IPS-20b (cell line): ENCODE results near the gene HPCAL1.
A peak's percentile ranks its signal among the peaks of the same experiment; 100 is the strongest.

Source experiments
- H3K27ac ChIP-seq: one replicate; pipeline ENCODE4 v1.5.1; 2013; ENCODE audit warnings: low read length
- H3K27me3 ChIP-seq: 2 replicates; pipeline ENCODE4 v1.6.1; 2013; ENCODE audit warnings: mild to moderate bottlenecking, low read length, inconsistent platforms; ENCODE audit not compliant: insufficient read depth
- H3K36me3 ChIP-seq: 2 replicates; pipeline ENCODE4 v1.6.1; 2013; ENCODE audit warnings: low read depth, mild to moderate bottlenecking, inconsistent platforms, low read length, moderate library complexity; ENCODE audit not compliant: insufficient read depth
- H3K4me1 ChIP-seq: 2 replicates; pipeline ENCODE4 v1.6.1; 2013; ENCODE audit warnings: mild to moderate bottlenecking, control low read depth, inconsistent platforms, low read length, moderate library complexity; ENCODE audit not compliant: insufficient read depth
- H3K4me3 ChIP-seq: 2 replicates; pipeline ENCODE4 v1.5.1; 2013; ENCODE audit warnings: mild to moderate bottlenecking, low read length, inconsistent platforms
- H3K9ac ChIP-seq: 2 replicates; pipeline ENCODE4 v1.6.1; 2013; ENCODE audit warnings: low read depth, mild to moderate bottlenecking, inconsistent platforms, low read length, moderate library complexity
- H3K9me3 ChIP-seq: 2 replicates; pipeline ENCODE4 v1.6.1; 2013; ENCODE audit warnings: mild to moderate bottlenecking, low read depth, low read length, inconsistent platforms; ENCODE audit not compliant: insufficient read depth

Gene HPCAL1

GRCh38 chr2:10329880-10330699, 27.4 kb downstream of the HPCAL1 start:
- H3K4me1 ChIP-seq, result peaks cover 41% of the 10 kb centered on the region
- H3K9me3 ChIP-seq, result 0 out of 2 replicates have a peak, but pooled peaks cover 3% of the 10 kb centered on the region
- no peaks in the 10 kb centered on the region for H3K27me3 ChIP-seq
- H3K9ac ChIP-seq, result peak overlapping the region; percentile 16; the same call in 1 of the 2 replicates
- H3K27ac ChIP-seq, result no peak overlapping the region
- H3K4me3 ChIP-seq, result no peak overlapping the region
- H3K36me3 ChIP-seq, result no peaks in the 10 kb centered on the region

GRCh38 chr2:10330700-10331026, 28.0 kb downstream of the HPCAL1 start:
- Histone ChIP-seq H3K27ac (no peak overlapping the region), H3K4me3 (no peak overlapping the region), H3K4me1 (peaks cover 41% of the 10 kb centered on the region), H3K36me3 (no peaks in the 10 kb centered on the region), H3K9ac (no peak overlapping the region), H3K27me3 (no peaks in the 10 kb centered on the region), H3K9me3 (0 out of 2 replicates have a peak, but pooled peaks cover 7% of the 10 kb centered on the region)

GRCh38 chr2:10331027-10331701, 28.5 kb downstream of the HPCAL1 start:
- H3K9ac ChIP-seq, result no peak overlapping the region
- peaks cover 41% of the 10 kb centered on the region for H3K4me1 ChIP-seq
- 0 out of 2 replicates have a peak, but pooled peaks cover 7% of the 10 kb centered on the region for H3K9me3 ChIP-seq
- no peak overlapping the region for H3K27ac ChIP-seq
- H3K27me3 ChIP-seq, result no peaks in the 10 kb centered on the region
- no peaks in the 10 kb centered on the region for H3K36me3 ChIP-seq
- no peak overlapping the region for H3K4me3 ChIP-seq

- Histone ChIP-seq H3K36me3 (no peaks in the 10 kb centered on the region), H3K9me3 (0 out of 2 replicates have a peak, but pooled peaks cover 7% of the 10 kb centered on the region), H3K9ac (no peak overlapping the region), H3K27ac (no peak overlapping the region), H3K27me3 (no peaks in the 10 kb centered on the region), H3K4me1 (peaks cover 37% of the 10 kb centered on the region), H3K4me3 (no peak overlapping the region)
Observed at GRCh38 chr2:10331702-10332401, 29.1 kb downstream of the HPCAL1 start.

DNA sequence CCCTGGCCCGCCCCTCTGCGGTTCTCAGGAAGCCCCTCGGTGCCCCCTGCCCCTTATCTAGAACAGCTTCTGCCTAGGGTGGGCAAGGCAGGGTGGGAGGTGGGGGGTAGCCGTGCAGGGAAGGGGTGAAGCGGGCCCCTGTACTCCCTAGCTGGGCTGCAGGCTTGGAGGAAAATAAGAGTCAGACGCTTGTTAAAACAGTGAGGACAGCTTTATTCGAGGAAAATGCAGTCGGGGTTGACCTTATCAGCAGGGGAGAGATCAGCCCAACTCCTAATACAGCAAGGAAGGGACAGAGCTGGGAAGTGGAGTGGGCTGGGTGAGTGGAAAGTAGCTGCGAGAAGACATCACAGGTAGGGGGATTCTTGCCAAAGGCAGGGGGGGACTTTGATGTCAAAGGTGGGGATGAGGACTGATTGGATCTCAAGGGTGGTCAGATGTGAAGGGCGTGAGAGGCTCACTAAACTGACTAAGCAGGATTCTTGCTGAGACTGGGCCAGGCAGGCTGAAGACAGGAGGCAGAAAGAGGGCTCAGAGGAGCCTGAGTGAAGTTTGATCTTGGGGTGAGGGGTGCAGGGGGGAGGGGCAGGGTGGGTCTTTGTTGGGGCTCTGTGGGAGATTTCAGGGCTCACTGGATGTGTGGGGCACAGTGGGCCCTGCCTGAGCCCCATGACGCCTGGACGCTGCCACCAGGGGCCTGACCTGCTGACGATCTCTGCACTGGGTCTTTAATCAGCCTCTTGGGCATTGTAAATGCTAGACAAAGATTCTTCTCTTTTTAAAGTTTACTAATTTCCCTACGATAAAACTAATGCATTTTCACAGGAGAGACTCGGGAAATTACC, 29.9 kb downstream of the HPCAL1 start:
- Histone ChIP-seq H3K27ac (no peak overlapping the region), H3K9me3 (0 out of 2 replicates have a peak, but pooled peaks cover 7% of the 10 kb centered on the region), H3K4me3 (no peak overlapping the region), H3K9ac (peak overlapping the region; percentile 47; the same call in 1 of the 2 replicates), H3K36me3 (no peaks in the 10 kb centered on the region), H3K4me1 (peaks cover 30% of the 10 kb centered on the region), H3K27me3 (no peaks in the 10 kb centered on the region)

GRCh38 chr2:10333247-10333613, 30.5 kb downstream of the HPCAL1 start:
- Histone ChIP-seq H3K9ac (no peak overlapping the region; the same call in 1 of the 2 replicates), H3K27me3 (no peaks in the 10 kb centered on the region), H3K4me1 (peaks cover 24% of the 10 kb centered on the region), H3K4me3 (no peak overlapping the region), H3K9me3 (0 out of 2 replicates have a peak, but pooled peaks cover 7% of the 10 kb centered on the region), H3K27ac (no peak overlapping the region), H3K36me3 (no peaks in the 10 kb centered on the region)

DNA sequence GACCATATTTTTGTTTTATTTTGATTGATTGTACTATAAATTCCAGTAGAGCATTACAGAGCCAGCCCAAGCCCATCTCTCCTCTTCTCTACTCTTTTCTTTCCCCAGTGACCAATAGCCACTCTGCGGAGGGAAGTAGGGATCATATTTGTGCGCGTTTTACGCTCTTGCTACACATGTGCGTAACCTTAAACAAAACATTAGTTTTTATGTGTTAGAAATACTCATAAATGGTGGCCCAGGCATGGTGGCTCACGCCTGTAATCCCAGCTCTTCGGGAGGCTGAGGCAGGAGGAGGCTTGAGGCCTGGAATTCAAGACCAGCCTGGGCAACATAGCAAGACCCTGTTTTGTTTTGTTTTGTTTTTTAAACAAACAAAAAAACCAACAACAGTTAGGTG, 31.3 kb downstream of the HPCAL1 start:
- Histone ChIP-seq H3K27me3 (no peaks in the 10 kb centered on the region), H3K27ac (no peak overlapping the region), H3K36me3 (no peaks in the 10 kb centered on the region), H3K9me3 (0 out of 2 replicates have a peak, but pooled peaks cover 7% of the 10 kb centered on the region), H3K9ac (no peak overlapping the region), H3K4me1 (peaks cover 23% of the 10 kb centered on the region), H3K4me3 (no peak overlapping the region)

DNA sequence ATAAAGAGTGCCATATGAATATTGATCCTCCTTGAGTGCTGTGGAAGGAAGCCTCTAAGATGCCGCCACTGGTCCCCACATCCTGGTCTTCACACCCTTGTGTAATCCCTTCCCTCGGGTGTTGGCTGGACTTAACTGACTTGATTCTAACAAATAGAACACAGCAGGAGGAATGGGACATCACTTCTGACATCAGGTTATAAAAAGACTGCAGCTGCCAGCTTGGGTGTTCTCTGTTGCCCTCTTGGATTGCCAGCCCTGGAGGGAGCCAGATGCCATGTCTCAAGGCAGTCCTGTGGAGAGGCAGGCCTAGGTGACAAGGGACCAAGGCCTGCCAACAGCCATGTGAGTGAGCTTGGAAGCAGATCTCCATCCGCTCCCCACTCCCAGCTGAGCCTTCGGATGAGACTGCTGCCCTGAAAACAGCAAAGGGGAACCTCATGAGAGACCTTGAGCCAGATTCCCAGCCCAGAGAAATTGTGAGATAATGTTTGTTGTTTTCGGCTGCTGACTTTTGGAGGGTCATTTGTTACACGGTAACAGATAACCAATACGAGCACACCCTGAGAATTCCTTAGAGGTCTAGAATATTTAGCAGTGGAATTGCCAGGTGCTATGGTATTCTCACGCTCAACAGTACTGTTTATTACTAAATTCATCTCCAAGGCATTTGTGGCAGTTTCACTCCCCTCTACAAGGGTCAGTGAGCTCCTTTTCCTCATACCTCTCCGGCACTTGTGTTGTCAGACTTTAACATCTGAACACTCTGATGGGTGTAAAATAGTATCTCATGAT, 32.5 kb downstream of the HPCAL1 start:
- Histone ChIP-seq H3K27me3 (no peaks in the 10 kb centered on the region), H3K36me3 (no peaks in the 10 kb centered on the region), H3K27ac (no peak overlapping the region), H3K9me3 (0 out of 2 replicates have a peak, but pooled peaks cover 7% of the 10 kb centered on the region), H3K4me3 (no peak overlapping the region), H3K4me1 (peaks cover 21% of the 10 kb centered on the region), H3K9ac (no peak overlapping the region)

- Histone ChIP-seq H3K27ac (no peak overlapping the region), H3K4me3 (no peak overlapping the region), H3K9me3 (0 out of 2 replicates have a peak, but pooled peaks cover 7% of the 10 kb centered on the region), H3K9ac (no peak overlapping the region), H3K27me3 (no peaks in the 10 kb centered on the region), H3K4me1 (peaks cover 11% of the 10 kb centered on the region), H3K36me3 (no peaks in the 10 kb centered on the region)
Observed at GRCh38 chr2:10336283-10336682, 33.6 kb downstream of the HPCAL1 start.

DNA sequence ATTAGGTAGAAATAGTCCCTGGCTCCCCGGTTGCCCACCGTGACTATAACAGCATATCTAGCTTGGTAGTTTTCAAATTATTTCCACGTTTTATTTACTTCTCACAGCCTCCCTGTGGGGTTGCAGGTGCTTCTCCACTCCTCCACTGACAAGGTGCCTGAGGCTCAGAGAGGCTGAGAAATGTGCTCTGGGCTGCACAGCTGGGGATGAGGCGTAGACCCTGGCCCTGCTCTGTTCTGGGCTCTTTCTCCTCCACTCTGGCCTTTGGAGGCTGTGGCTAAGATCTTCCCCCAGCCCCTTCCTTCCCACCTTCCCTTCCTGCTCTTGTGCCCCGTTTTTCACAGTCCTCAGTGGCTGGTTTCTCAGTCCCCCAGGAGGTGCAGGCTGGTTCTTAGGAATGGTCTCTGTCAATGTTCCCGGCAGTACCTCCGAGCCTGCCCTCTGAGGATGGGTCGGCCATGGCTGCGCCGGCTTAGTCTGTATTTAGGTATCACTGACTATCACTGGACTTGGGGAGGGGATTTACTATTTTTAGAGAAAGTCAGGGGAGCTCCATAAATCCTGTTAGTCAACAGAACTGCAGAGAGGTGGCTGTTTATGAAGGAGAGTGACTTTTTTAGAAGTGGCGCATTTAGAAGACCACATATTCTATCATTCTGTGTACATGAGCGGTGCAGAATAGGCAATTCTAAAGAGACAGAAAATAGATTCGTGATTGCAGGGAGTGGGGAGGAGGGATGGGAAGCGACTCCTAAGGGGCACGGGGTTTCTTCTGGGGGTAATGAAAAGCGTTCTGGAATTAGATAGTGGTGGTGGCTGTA, 35.0 kb downstream of the HPCAL1 start:
- Histone ChIP-seq H3K27ac (no peak overlapping the region), H3K36me3 (no peaks in the 10 kb centered on the region), H3K4me3 (no peak overlapping the region), H3K27me3 (no peaks in the 10 kb centered on the region), H3K4me1 (peaks cover 6% of the 10 kb centered on the region; the same call in 1 of the 2 replicates), H3K9ac (no peak overlapping the region), H3K9me3 (0 out of 2 replicates have a peak, but pooled peaks cover 7% of the 10 kb centered on the region)
